OCI-LY3 (cell line): ENCODE data around the gene JARID2.

Experiments used
- CTCF ChIP-seq: fragments of 200-600, 300-600 bp; sonication (generic); IDR thresholded peaks from 2 replicates; pipeline ENCODE4 v1.5.1; 2014; ENCODE audit warnings: antibody characterized with exemption, low read length, low read depth
- EZH2phosphoT487 ChIP-seq: fragments of 200-600 bp; shearing (Covaris generic); IDR thresholded peaks from 2 replicates; pipeline ENCODE4 v1.6.1; 2018; ENCODE audit warnings: antibody characterized with exemption, mixed run types, low read depth

DNA sequence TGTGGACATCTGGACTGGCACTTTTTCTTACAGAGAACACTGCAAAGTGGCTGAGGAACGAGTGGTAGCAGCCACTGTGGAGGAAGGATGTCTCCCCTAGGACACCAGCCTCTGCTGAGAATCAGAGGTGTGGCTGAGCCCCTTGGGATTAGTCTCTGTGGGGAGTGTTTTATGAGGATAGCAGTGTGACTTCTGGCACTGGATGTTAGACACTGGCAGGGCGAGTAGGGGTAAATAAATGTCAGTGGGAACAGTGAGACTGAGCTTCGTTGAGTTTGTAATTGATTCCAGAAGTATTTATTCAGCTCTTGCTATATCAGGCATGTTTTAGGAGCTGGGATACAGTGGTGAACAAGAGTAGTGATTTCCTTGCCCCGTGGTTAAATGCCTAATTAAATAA lies 124.0 kb downstream of the JARID2 start:
- no peak for TF ChIP-seq CTCF
- TF ChIP-seq EZH2phosphoT487 = no peak
